ENCODE results near the gene STK33.

- TF ChIP-seq CTCF (conservative IDR thresholded peaks at IDR 0.05): no peak
- TF ChIP-seq ZFX (IDR thresholded peaks at IDR 0.05): no peak
Measured at GRCh38 chr11:8359521-8359920, 234.5 kb downstream of the STK33 start.

Measured in C4-2B (cell line).